ENCODE measurements around the gene TUBG1.

DNA sequence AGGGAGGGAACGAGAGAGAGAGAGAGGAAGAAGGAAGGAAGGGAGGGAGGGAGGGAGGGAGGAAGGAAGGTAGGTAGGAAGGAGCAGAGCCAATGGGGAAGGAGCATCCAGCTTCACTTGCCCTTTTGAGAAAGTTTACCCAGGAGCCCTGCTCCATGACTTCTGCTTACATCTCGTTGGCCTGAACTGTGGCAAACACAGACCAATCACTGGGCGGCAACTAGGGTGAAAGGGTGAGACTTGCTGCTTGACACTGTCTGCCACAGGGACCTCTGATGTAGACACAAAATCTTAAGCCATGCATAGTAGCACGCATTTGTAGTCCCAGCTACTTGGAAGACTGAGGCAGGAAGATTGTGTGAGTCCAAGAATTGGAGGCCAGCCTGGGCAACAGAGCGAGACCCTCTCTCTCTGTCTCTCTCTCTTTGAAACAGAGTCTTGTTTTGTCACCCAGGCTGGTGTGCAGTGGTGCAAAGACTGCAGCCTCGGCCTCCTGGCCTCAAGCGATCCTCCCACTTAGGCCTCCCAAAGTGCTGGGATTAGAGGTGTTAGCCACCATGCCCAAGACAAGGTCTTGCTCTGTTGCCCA lies 30.1 kb downstream of the TUBG1 start:
- TF ChIP-seq, protein P1, sequence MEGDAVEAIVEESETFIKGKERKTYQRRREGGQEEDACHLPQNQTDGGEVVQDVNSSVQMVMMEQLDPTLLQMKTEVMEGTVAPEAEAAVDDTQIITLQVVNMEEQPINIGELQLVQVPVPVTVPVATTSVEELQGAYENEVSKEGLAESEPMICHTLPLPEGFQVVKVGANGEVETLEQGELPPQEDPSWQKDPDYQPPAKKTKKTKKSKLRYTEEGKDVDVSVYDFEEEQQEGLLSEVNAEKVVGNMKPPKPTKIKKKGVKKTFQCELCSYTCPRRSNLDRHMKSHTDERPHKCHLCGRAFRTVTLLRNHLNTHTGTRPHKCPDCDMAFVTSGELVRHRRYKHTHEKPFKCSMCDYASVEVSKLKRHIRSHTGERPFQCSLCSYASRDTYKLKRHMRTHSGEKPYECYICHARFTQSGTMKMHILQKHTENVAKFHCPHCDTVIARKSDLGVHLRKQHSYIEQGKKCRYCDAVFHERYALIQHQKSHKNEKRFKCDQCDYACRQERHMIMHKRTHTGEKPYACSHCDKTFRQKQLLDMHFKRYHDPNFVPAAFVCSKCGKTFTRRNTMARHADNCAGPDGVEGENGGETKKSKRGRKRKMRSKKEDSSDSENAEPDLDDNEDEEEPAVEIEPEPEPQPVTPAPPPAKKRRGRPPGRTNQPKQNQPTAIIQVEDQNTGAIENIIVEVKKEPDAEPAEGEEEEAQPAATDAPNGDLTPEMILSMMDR (IDR thresholded peaks at IDR 0.05; ENCODE audit: low read depth, low read length, poor library complexity, severe bottlenecking) = no peak
- no peak for TF ChIP-seq EZH2phosphoT487 (IDR thresholded peaks at IDR 0.05; ENCODE audit: borderline replicate concordance, low read length)

Measured in DOHH2 (cell line).